ENCODE data around the gene FADS1.

Gene FADS1

DNA sequence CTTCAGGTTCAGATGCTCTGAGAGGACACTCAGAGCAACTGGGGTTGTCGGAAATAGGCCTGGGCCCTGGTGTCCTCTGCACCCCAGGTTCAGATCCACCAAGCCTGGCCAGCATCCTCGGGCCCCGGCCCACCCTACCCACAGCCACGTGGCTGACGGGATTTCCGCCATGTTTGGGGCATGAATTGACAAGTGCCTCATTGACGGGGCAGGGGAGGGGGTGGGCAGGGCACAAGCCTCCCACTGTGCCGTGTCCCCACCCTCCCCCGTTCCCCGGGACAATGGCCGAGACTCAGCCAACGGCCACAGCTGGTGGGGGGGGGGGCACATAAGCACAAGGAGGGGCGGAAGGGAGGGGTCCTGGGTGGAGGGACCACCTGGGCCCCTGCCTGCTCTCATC lies 55.9 kb downstream of the FADS1 start:
- no peak for DNase-seq (ENCODE audit: low read depth, low spot score)

DNA sequence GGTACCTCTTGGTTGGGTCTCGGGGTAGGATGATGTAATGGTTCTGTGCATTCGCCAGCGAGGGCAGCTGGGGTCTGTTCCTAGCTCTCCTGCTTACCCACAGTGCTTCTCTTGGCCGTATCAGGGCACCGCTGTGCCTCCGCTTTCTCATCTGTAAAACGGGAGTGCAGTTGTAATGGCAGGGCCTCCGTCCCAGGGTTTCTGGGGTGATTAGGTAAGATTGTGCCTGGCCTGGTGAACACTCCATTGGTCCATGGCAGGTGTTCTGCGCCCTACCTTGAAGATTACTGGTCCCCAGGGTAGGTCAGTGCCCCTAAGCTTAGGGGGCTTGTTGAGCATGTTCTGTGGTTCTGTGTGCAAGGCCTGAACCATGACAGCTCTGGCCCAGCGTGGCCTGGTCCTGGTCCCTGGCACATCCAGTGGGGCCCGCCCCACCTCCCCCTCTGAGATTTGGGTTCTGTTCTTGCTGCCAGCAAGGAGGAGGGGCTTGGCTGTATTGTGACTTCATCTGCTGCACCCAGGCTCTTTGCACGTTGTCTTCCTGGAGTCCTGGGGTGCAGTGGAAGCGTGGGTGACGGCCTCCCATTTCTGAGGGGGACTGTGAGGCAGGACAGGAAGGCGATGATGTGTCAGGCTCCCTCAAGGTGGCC lies 59.5 kb downstream of the FADS1 start:
- no peak for DNase-seq (ENCODE audit: low read depth, low spot score)

DNA sequence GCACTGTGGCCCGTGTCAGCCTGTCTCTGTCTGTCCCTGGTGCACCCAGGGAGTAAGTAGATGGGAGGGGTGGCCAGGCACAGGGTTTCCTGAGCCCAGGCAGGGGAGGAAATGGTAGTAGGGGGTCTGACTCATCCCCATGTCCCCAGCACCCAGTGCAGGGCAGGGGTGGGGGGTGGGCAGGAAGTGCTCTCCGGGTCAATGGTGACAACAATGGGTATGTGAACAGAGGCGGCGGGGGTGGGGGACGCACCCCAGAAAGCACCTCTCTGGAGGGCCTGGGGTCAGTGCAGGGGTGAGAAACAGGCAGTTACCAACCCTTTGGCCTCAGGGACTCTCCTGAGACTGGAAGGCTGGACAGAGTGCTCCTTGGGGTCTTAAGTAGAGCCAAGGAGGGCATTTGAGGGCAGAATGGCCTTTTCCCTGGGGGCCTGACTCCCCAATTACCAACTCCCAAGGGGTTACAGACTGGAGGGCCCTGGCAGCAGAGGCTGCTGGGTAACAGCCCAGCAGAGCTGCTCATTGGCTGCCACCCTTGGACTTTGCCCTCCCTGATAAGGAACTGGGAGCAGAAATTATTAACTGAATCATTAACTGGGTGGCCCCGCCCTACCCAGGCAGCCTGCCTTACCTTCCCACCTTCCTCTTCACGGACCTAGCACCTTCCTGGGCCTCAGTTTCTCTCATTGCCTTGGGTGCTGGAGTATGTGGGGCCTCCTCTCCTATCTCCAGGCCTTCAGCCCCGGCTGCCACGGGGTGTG lies 60.2 kb downstream of the FADS1 start:
- no peak for DNase-seq (ENCODE audit: low read depth, low spot score)

DNA sequence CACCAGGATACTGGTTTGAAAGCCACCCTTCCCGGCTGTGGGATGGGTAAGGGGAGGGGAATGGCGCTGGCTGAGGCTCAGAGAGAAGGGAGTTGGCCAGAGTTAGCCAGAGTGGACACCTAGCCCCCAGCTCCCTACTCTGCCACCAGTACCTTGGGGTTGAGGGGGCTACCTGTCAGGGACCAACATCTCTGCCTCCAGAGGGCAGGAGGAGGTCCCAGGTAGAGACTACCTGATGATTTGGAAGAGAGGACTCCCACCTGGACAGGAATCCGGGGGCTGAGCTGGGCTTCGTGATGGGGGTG lies 60.7 kb downstream of the FADS1 start:
- DNase-seq (ENCODE audit: low read depth, low spot score), result no peak

DNA sequence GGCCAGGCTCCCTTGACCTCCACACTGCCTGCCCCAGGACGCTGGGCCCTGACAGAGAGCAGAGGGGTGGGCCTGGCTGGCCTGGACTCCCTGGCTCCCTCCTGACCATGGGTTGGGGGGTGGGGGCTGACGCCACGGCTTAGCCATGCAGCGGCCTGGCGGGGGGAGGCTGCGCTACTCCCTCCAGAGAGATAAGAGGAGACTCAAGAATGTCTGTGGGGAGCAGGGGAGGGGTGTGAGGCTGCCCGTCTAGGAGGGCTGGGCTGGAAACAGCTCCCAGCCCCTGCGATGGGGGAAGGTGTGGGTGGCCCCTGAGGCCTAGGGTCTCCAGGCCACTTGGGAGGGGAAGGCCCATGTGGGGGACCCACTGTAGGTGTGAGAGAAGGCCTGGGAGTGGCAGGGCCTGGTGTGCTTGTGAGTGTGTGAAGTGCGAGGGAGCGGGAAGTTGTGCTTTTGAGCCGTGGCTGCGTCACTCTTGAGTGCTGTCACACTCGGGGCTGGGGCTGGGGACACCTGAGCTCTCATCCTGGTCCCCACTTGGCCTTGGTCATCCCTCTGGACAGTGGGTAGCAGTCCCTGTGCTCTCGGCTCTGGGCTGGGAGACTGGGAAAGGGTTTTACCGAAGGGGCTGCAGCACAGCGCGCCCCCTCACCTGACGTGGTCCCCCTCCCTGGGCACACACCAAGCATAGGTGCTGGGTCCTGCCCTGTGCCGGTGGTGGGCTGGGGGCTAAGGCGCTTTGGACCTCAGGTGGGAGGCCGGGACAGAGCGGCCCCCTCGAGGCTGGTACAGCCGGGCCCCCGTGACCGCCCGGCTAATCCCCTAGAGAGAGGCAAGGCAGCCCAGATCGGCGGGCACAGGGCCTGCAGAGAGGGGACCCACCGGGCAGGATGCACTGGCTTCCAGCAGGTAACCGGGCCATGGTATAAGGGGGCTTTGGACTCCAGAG lies 62.0 kb downstream of the FADS1 start:
- no peak for DNase-seq (ENCODE audit: low read depth, low spot score)

DNA sequence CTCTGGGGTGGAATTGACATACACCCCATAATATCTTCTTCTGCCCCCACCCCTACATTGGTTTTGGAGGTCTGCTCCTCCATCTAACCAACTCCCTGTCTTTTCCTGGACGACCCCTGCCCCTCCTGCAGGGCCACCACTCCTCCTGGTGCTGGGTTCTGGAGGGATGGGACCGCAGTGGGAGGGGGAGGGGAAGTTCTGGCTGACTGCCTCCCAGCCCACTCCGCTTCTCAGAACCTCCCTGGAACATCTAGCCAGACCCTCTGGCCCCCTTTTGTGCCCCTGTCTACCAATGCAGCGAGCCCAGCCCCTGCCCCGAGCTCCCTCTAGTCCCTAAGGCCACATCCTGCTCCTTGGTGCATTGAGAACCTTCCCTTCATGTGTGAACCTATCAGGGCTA lies 63.1 kb downstream of the FADS1 start:
- no peak for DNase-seq (ENCODE audit: low read depth, low spot score)

DNA sequence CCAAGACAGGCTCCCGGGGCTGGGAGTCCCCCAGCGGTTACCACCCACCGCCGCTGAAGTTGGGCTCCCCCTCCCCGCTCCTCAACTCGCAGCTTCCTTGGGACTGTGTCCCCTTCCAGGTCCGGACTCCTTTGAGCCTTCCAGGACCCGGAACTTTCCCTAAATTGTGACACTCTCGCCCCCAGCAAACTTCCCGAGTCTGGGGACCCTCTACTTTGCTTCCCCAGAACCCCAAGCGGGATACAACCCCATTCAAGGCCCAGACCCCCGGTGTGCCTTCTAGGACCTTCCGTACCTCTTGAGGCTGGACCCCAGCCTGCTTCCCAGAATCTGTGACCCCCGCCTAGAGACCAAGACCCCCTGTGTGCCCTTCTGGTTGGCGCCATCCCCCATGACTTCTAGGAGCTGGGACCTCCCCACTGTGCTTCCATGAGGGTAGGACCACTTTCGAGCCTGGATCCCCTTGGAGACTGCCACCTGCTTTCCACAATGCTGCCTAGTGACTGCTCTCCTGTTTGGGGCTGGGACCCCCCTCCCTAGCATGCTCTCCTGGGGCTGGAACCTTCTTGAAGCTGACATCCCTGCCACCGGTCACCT lies 63.8 kb downstream of the FADS1 start:
- DNase-seq (ENCODE audit: low read depth, low spot score), result no peak

DNA sequence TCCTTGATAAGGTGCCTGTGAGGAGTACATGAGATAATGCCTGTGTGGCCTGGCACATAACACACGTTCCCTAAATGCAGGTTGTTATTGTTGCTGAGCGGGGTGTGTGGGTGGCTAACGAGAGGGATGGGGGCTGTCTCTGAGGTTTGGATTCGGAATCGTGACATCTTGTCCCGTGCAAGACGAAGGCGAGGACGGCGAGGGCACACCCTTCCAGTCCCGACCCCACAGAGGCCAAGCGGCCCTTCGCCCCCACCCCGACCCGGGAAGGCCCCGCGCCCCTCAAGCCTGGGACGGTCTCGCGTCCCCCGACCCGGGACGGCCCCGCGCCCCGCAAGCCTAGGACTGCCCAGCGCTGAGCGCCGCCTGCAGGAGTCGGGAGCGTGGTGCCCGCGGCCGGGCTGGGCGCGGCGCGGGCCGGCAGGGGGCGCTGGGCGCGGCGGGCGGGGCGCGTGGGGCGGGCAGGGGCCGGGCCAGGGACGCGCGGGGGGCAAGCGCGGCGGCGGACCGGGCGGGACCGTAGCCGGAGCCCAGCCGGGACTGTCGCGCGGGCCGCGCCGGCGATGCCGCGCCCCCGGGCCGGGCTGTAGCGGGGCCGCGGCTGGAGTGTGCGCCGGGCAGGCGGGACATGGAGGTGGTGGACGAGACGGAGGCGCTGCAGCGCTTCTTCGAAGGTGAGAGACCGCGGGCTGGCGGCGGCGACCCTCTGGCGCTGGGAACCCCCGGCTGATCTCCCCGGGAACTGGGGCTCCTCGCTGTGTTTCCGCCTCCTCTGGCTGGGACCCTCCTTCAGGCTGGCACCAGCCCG lies 64.5 kb downstream of the FADS1 start, which contains the start of gene MYRF:
MYRF (plus strand) TSS at position 520 of the 808 bp plus-strand sequence; CDS start at position 629, 109 bp downstream.
- peak; percentile 25 for DNase-seq (ENCODE audit: low read depth, low spot score)

DNA sequence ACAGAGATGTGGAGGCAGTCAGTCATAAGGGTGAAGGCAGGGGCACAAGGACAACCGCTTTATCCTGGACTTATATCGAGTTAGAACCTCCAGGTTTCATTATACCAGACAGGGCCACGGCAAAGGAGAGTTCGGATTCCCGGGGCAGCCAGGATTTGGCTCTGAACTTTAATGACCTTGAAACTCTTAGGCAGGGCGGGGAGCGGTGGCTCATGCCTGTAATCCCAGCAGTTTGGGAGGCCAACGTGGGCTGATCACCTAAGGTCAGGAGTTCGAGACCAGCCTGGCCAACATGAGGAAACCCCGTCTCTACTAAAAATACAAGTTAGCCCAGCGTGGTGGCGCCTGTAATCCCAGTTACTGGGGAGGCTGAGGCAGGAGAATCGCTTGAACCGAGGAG lies 65.4 kb downstream of the FADS1 start:
- DNase-seq (ENCODE audit: low read depth, low spot score), result no peak

DNA sequence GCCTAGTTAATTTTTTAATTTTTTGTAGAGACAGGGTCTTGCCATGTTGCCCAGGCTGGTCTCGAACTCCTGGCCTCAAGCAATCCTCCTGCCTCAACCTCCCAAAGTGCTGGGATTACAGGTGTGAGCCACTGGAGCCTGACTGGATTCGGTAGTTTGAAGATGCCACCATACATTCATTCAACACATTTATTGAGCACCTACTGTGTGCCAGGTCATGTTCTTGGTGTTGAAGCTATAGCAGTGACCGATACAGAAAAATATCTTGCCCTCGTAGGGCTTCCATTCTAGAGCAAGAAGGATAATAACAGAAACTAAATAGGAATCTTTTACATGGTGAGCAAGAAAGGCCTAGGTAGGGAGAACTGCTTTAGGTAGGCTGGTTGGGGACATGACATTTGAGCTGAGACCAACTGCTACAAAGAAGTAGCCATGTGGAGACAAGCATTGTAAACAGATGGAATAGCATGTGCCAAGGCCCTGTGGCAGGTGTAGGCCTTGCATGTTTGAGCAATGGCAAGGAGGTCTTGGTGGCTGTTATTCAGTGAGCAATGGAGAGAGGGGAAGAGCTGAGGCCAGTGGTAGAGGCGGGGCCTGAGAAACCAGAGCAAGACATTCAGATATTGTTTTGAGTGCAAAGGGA lies 66.1 kb downstream of the FADS1 start:
- DNase-seq (ENCODE audit: low read depth, low spot score), result no peak
